Measurements from ENCODE around the gene TSPYL1.

The TSPYL1 gene

DNA sequence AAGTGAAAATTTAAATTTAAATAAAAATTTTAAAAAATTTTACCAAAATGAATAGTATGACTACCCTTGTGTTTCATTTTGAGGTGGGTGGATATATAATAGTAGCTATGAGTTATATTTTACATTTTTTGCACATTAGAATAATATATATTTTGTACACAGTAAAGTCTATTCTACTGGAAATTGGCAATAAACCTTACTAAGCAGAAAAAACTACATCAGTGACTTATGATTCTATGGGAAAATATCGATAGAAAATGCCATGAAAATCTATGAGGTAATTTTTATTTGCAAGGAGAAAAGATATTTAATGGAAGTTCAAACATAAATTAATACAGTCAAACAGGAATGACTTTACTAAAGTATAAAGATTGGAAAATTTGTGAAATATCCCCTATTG is 23.0 kb downstream of the TSPYL1 start:
- DNase-seq: no peak

DNA sequence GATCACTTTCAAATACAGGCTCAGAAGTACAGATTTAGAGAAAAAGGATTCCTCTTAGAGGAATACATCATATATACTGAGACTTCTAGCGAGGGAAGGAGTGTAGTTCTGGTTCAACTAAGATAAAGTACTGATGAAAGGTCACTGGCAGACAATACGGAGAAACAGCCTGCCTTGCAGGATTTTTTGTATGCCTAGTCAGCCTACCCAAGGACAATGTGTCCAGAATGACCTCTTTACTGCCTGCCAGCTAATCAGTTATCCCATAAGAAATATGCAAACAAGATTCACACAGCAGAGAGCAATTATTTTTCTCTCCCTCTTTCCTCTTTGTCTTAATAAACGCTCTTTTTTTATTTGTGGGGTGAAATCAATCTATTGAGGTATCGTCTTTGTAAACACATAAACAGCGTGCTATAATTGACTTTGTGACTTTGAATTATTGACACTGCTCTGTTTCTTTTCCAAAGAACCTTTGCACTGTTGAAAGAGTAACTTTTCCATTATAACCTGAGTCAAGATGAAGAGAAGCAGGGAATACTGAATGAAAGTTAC is 24.4 kb downstream of the TSPYL1 start:
- DNase-seq: no peak

DNA sequence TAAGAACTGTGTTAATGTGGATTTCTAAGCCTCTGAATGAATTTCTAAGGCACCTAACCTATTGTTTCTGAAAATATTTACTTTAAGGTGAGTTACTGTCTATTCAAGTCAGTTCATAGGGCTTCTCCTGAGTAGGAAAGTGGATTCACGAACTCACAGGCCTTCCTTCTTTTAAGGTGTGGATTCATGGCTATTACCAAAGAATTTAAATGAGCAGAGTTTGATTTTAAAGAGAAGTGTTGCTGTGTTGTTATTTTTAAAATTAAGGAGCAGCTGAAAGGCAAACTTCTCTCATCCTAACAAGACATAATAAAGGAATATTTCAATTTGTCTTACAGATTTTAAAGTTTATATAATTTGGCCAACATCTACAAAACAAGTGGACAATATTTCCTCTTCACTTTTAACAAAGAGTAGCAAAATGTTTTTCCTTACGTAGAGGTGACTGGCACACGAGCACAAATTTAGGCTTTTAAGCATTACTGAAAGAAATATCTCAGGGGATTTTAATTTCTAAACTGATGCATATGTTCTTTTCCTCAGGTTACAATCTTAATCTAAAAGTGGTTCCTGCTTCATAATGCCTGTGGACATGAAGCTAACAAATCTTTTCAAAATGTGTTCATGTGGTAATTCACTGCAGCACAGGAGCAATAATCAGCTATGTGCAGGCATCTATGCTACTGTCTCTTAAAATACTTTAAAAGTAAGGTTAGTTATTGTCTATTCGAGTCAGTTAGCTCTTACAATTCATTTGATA is 25.3 kb downstream of the TSPYL1 start:
- DNase-seq: no peak

DNA sequence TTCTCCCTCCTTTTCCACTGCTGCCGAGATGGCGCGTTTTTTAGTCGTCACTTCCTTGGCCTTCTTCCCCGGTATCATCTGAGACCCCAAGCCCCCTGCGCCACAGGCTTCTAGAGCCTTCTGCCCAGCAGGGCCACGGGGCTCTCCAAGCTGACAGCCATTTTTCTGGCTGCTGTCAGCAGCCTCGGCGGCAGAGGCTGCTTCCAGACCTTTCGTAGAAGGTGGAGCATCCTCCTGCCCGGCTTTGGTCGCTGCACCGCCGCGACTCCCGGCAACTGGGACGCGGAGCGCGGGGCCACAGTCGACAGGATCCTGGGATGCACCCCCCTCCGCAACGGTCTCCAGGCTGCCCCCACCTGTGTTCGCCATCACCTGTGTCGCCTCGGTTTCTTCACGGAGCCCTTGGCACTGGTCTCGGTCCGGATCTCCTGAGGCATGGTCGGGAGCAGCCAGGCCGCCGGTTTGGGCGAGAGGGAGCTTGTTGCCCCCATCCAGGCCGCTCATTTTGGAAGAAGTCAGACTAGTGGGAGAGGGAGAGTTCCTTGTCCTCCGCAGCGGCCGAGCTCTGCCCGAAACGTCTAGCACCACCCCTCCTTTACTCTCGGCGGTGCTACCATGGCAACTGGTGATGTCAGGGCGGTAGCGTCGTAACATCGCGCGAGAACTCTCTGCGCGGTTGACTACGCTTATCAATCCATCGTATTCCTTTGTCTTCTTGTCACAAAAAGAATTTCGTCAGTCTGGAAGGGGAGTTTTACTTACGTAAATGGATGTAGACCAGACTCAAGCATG is 26.0 kb downstream of the TSPYL1 start, which contains the start of gene TSPYL4:
TSPYL4 (minus strand) TSS at position 571 of the 792 bp plus-strand sequence; CDS start at position 504, 67 bp downstream.
- DNase-seq: peak; percentile 95 to 98 (median 97)

DNA sequence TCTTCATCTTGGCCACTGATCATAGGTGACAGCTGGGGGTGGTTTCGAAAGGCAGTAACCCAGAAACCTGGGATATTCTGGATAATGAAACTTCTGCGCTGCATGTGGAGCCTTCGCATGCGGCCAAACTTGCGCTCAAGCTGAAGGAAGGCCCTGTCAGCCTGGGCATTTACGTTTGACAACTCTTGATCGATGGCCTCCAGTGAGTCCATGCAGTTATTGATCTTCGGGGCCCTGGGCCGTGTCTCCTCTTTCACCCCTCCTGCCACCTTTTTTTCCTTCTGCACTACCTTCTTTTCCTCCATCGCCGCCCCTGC is 26.6 kb downstream of the TSPYL1 start:
- DNase-seq: no peak

DNA sequence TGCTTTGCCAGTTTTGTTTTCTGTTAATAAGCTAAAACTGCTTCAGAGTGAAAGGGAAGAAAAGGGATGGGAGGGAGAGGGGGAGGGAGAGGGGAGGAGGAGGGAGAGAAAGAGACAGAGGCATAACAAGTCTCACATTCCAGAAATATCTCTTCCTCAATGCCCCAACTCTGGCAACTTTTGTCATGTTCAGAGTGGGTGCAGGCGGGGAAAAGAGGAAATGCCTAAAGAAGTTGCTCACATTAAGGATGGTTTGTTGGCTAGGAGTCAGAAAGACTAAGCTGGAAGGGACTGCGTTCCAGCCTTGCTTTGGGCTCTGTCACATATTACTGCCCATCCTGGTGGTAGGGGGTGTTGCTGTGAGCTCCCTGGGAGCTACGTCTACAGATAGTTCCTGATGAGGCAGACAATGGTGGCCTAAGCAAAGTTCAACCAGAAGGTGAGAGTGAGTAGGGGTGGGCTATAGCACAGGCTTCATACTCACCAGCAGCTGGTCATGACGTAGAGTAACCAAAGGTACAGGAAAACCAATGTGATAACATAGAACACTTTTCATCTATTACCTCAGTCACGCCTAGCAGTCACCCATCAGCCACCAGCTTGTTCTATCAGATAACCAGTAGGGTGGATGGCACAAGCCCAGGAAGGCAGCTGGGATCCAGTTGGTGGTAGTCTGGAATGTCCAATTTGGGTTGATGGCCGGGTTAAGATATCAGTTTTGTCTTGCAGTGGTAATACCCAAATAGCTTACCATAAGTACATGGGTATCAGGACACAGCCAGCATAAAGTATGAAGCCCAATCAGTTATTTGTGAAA is 28.0 kb downstream of the TSPYL1 start:
- DNase-seq: peak; percentile 24 to 46 (median 44)

DNA sequence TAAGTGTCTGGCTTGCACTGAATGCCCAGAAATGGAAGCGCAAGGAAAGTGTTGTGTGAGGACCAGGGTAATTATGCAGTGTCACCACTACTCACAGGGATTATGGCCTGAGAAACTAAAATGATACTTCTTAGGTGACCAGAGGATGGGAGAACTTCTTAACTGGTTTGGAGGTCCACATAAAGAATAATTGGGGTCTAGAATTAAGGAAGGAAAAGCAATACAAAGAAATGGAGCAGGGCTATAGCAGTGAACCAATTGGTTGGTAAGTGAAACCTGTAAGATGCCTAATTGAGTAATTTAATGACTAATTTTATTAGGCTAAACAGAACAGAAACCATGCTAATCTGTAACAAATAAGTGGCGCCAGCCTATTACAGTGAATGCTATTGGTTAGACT is 31.2 kb downstream of the TSPYL1 start:
- DNase-seq: no peak

DNA sequence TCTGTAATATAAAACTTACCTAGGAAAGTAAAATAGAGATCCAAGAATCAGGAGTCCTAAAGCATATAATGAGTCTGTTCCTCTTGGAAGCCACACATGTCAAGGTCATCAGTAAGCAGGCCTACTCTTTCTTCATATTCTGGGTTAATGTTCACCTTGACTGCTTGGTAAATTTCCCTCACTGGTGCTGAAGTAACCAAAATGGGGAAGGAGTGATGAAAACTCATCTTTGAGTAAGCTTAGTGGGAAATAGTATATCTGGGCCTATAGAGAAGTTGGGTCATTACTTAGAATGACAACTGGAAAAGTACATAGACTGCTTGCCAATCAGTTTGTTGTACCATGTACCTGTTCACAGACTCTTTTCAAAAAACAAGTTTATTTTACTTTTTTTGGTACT is 32.4 kb downstream of the TSPYL1 start:
- DNase-seq: no peak

DNA sequence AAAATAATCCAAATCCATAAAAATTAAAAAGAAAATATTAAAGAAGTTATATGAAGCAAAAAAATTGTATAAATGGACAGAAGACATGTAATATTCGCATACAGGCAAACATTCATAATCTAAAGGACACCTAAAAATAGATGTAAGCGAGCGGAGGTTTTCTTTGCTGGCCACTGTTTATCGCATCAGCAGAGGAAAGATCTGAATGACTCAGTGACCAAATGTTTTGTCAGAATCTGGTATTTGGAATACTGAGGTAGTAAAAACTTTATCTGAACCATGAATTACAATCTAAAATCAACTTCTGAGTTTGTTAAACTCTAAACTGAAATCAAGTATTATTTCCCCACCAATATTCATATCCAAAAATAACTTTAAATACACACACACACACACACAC is 33.6 kb downstream of the TSPYL1 start:
- no peak for DNase-seq

DNA sequence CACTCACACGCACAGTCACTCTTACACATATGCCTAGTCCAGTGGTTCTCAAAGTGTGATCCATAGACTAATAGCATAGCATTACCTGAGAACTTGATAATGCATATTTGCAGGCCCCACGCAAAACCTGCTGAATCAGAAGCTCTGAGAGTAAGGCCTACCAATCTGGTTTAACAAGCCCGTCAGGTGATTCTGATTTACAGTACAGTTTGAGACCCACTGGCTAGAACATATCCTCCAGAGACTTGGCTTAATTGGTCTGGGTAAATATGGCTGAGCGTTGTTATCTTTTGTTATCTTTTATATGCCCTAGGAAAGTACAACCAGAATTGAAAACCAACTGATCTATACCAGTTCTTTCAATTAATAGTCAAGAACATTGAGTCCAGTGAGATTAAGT is 35.4 kb downstream of the TSPYL1 start:
- no peak for DNase-seq

DNA sequence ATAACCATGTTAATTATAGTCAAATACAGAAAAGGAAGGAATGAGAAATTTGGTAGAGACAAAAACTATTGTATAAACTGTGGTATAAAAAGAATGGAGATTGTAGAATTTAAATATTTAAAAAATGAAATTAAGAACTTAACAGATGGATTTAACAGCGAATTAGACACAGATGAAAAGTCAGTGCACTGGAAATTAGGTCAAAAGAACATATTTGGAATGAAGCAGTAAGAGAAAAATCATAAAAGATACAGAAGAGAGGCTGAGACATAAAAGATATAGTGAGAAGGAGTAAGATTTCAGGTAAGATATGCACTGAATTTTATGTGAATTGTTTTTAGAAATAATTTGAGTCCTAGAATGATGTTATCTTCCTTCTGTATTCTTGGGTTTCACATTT is 39.9 kb downstream of the TSPYL1 start:
- DNase-seq: no peak

DNA sequence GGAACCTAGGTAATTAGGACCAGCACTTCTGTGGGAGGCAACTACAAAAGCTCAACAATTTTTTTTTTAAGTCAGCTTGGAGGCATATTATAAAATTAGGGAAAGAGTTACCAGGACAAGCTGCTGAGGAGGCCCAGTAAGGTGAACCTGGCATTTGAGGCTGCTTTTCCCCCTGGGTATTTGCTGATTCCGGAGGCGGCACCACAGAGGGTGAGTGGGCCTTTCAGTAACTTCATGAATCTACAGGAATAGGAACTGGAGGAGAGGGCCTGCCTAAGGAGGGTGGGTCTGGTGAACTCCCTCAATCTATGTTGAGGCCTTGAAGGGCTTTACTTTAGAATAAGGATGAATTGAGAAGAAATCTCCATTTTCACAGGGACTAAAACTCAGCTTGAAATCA is 40.5 kb downstream of the TSPYL1 start:
- DNase-seq: no peak

DNA sequence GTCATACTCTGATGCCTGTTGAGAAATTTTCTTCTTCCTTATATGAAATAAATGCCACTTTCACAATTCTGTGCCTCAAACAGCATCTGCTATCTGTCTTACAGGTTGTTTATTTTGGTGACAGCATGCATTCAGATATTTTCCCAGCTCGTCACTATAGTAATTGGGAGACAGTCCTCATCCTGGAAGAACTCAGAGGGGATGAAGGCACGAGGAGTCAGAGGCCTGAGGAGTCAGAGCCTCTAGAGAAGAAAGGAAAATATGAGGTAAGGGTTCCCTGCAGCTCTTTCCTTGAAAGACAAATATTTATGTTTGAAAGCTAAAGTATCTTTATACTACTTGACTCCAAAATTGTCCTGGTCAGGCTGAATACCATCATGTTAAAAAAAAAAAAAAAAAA is 41.6 kb downstream of the TSPYL1 start:
- DNase-seq: no peak

DNA sequence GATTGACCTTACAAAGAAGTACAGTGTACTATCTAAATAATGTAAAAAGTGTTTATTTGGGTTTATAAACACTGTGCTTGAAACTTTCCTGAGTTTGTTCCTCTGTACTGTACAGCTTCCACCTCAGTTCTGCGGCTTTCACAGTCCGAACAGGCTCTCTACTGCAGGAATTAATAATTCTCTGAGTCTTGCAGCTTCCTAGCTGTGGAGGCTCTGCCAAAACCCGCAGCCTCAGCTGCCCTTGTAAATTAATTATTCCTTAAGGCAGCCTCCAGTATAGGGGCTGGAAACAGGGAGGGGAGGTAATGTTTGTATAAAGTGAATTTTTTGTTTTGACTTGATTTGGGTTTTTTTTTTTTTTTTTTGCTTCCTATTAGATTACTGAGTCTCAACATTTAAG is 45.0 kb downstream of the TSPYL1 start:
- no peak for DNase-seq

DNA sequence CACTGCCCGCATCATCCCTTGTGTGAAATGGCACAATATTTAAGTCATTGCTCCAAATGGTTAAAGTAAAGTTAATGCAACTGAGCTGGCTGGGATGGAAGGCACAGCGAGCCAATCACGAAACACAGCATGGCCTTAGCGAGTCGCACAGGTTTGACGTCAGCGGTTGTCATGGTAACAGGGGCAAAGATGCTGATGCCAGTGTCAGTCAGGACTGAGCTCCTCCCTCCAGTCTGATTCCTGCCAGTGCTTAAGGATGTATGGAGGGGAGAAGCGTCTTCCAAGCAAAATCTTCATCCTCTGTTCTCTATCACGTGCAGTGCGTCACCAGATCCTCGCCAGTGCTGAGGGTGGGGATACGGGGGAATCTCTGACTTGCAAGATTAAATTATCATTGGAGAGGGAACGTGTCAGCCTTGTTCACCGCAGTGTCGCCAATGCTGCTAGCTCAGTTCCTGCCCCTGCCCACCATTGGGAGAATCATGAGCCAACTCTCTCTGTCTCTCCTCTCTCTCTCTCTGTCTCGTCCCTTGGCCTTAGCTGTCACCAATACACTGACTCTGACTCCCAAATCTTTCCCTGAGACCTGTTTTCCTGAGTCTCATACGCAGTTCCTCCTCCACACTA is 50.3 kb downstream of the TSPYL1 start:
- DNase-seq: no peak
